Left hindlimb (tissue), 1 donor: ENCODE measurements around the gene EIF2AK2.
"Not testable (repeated sequence)": the region's sequence is repeated elsewhere in the genome, so short reads cannot be mapped to it uniquely, and the experiment has no call there.

Source experiments
- DNase-seq: peaks from one replicate; pipeline ENCODE4 v3.0.0-alpha.2; 2018

Gene EIF2AK2

DNA sequence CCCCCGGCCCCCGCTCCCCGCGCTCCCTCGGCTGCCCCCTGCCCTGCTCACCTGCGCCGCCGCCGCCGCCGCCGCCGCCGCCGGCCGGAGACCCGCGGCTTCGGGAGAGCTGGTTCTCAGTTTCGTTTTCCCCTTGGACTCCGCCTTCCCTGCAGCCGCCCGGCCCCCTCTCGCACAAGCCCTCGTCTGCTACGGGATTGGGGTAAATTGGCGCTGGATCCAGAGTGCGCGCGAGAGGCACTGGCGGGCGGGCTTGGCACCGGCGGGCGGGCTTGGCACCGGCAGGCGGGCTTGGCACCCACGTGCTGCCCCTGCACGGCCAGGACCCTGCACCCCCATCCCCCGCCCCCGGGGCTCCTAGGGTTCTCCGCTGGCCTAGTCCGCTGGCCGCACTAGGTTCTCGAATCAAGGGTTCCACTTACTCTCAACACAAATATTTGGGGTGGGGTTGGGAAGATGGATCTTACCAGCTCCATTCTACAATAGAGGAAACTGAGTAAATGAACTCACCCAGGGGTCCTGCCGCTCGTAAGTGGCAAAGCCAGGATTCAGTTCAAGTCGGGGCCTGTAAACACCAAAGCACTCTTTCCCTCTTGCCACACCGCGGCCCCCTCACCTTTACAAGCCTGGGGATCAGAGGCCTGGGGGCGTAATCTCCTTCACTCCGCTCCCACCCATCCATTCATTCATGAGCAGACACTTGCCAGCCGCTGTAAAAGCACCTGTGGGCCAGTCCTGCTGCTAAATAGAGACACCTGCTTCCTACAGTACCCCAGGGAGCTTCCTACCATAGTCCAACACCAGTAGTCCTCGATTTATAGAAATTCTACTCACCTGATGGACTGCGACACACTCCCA lies at the start of gene EIF2AK2:
EIF2AK2 (minus strand) TSS at position 124 of the 858 bp plus-strand sequence. CDS start 9,174 bp downstream, outside the sequence.
- peak; percentile 92 for DNase-seq

DNA sequence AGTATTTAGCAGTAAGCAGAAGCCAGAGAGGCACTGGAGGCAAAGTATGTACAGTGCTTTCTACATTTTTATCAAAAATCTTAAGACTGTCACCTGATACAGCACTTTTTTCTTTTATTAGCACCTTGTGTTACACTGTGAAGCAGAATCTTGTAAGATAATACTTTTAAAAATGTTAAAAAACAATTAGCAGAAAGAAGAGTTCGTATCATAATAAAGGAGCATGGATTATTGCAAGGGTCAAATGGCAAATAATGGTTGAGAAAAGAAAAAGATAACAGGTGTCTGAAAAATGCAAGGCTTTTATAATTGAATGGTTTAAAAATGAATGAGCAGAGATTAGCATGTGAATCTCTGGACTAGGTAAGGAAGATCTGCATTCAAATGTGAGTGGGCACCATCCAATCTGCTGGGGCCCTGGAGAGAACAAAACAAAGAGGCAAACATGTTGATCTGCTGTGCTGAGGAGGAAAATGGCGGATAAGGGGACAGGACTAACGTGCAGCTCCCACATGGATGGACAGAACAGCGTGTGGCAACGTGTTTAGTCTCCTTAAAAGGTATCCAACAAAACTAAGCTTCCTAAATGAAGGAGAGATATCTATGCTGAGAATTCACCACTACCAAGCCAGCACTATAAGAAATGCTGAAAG lies 49.0 kb upstream of the EIF2AK2 start:
- DNase-seq, result no peak

DNA sequence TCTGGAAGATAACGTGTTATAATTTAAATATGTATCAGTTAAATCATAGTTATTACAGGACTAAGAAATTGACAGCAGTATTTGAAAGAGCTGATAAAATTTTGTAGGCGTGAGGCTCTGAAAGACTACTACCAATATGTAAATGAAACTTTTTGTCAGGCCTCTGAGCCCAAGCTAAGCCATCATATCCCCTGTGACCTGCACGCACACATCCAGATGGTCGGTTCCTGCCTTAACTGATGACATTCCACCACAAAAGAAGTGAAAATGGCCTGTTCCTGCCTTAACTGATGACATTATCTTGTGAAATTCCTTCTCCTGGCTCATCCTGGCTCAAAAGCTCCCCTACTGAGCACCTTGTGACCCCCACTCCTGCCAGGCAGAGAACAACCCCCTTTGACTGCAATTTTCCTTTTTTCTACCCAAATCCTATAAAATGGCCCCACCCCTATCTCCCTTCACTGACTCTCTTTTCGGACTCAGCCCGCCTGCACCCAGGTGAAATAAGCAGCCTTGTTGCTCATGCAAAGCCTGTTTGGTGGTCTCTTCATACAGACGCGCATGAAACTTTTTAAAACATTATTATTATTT lies 48.4 kb upstream of the EIF2AK2 start:
- not testable (repeated sequence) for DNase-seq

DNA sequence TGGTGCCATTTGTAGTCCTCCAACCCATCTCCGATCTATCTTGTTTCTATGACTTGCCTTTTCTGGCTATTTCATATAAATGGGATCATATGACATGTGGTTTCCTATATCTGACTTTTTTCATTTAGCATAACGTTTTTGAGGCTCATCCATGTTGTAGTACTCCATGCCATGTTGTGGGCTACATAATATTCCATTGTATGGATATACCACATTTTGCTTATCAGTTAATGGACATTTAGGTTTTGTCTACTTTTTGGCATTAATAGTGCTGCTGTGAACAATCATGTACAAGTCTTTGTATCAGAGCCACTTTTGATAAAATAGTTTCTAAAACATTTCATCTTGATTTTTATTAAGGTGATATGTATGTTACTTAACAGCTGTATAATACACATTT lies 46.9 kb upstream of the EIF2AK2 start:
- DNase-seq, result no peak

DNA sequence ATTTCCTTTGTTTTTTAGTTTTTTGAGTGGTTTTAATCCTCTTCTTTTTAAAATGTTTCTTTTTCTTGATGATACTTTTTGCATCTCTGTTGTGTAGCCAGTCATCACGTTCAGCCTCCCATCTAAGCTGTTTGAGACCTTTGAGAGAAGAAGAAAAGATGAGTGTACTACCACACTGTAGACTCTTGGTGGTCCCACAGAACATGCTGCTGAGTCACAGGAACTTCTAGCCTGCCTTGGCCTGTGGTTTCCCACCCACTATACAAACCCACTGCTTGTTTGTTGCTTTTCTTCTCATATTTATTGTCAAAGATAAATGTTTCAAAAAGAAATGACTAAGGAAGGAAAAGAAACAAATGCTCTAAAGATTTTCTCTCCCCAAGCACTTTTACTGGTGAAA lies 45.0 kb upstream of the EIF2AK2 start:
- no peak for DNase-seq

DNA sequence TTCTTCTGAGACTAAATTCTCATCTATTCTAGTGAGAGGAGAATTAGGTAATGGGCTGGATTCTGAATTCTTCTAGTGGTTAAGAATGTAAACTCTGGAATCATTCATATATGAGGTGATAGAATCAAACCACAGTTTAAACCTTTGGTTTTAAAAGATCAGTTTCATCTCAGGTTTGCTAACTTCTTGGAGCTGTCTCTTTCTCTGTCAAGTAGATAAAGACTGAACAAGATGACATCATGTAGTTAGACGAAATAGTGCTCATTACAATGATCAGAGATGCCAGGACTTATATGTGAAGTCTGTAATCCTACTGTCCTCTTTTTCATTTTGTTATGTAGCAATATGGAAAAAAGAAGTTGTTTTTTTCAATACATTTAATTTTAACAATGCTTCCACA lies 44.4 kb upstream of the EIF2AK2 start:
- DNase-seq, result no peak

DNA sequence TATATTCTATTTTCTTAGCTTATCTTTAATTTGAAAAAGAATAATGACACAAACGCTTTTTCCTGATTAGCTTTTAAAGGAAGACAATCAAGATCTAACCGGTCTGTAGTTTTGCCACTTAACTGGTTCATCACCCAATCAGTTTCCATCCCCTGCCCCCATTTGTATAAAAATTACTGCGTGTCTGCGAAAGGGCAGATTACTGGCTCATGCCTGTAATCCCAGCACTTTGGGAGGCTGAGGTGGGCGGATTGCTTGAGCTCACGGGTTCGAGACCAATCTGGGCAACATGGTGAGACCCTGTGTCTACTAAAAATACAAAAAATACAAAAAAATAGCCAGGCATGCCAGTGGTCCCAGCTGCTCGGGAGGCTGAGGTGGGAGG lies 41.9 kb upstream of the EIF2AK2 start:
- no peak for DNase-seq

DNA sequence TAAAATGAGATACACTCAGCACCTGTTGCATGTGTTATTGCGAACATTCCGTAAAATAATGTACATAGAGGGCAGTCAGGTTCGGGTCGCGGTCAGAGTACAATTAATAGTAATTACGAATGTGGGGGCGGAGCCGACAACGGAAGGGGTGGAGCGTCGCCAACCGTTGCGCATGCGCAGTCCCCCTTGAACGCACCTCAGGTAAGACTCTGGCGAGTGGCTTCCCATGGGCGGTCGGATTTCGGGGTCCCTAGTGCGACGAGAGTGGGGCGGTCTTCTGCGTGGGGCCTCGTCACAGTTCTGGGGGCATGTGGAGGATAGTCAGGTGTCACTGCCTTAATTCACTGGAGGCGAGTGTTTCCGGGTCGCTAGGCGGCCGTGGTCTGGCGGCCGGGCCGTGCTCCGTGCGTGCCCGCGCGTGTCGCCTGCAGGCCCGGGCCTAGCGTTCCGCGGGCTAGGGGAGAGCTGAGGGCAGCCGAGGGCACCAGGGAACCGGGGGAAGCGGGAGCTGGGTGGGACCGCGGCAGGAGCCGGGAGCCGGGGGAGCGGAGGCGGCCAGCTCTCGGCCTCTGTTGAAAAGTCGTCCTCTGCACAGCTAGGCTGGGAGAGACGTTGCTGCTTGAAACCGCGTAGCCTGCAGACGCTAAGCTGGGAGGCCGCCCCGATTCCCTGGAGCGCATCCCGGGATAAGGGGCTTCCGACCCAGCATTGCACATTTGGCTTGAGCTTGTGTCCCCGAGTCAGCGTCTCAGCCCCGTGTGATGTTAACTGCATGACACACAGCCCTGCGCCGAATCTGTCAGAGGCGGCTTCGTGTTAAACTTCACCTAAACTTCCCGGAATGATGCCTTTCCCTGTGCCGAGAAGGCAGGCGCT lies 39.8 kb upstream of the EIF2AK2 start, which contains the start of gene CEBPZOS:
CEBPZOS (plus strand) TSS at position 177 of the 876 bp plus-strand sequence. CDS start 3,209 bp downstream, outside the sequence.
- peak; percentile 88 for DNase-seq

DNA sequence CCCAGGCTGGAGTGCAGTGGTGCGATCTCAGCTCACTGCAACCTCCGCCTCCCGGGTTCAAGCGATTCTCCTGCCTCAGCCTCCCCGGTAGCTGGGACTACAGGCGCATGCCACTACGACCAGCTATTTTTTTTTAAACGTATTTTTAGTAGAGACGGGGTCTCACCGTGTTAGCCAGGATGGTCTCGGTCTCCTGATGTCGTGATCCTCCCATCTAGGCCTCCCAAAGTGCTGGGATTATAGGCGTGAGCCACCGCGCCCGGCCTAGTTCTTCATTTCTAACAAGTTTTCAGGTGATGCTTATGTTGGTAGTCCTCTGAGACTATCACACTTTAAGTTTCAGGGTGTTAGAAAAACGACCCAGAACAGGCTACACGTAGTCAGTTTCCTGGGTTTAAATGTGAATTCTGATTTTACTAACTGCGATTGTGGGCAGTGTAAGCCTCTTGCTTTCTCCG lies 39.1 kb upstream of the EIF2AK2 start:
- not testable (repeated sequence) for DNase-seq

DNA sequence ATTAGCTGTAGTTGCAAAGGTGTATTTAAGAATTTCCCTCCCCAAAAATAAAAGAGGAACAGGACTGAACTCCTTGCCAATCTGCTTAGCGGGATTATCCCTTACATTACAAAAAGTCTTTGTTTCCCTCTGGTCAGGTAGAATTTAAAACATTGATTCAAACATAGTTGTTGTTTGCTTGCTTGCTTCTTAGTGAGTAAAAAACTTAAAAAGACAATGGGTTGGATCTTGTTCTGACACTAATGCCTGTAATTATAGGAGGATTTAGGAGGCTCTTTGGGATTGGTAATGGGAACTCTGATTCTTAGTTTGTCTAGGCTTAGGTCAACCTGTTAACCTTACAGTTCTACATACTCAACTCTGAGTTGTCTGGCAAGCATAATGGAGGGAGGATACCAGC lies 35.8 kb upstream of the EIF2AK2 start:
- no peak for DNase-seq

DNA sequence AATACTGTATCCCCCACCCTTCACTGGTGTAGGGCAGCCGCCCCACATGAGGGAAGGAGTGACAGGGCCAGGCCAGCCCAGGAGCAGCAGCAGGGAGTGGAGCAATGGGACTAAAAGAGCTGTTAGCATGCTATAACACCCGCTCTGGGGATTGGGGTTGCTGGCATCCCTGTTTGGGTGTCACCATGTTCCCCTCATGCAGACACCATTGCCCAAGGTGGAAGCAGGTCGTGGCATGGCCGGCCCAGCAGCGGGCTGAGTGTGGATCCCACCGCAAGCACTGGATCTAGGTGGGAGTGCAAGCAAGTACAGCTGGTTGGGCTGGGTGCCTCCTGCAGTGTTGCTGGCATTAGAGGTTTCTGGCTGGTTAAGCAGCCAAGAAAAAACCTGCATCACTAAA lies 35.0 kb upstream of the EIF2AK2 start:
- no peak for DNase-seq

DNA sequence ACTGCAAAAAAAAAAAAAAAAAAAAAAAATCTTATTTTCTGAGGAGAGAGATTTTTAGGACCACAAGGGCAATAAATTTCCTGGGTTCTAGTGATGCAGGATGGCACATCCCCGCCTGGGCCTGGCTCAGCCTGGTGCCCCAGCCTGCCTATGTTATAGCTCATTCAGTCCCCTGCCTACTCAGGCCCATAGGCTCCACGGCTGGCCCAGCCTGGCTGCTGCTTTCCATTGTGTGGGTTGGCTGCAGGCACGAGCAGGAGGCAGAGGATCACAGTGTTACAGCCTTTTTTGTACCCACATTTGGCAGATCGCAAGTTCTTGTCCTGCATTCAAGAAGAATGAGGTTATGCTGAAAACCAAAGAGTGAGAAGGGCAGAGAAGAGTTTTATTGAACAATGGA lies 34.5 kb upstream of the EIF2AK2 start:
- DNase-seq, result no peak

DNA sequence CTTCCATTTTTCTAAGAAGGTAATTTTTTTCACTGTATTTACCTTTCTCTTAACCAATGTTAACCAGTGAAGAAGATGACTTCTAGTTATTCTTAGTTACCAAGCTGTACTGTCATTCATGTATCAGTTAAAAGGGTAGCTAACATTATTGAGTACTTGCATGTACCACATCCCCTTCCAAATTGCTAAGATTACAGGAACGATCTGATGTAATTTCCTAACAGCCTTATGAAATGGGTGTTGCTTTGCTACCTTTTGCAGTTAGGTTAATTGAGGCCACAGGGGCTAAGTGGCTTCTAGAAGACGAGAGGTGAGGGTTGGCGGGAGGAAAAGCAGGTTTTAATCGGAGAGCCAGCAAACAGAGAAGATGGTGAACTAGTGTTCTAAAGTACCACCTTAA lies 33.5 kb upstream of the EIF2AK2 start:
- DNase-seq, result no peak

DNA sequence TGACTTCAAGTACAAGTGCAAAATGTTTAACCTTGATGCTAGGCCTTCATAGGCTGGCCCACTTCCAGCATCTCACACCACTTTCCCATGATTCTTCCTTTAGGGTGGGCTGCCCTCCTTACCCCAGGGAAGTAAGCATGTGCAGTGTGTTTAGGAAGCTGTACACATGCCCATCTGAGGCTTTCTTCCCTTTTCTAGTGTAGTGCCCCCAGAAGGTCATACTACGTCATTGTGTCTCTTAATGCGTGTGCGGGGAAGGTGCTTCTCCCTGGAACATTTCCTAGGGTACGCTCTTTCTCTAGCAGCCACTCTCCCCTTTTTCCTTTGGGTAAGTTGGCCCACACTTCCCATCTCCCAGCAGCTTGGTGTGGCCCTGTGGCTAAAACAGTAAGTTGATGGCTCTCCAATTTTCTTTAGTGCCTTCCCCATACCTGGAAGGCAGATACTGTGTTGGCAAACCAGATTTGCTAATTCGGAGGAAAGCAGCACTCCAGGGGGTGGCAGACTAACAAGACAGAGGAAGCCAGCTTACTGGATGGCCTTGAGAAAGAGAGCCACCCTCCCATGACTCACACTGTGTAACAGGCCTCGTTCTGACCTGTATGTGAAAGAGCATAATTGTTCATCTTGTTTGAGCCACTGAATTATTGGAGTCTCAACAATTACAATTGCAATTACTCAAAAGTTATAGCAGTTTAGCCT lies 32.8 kb upstream of the EIF2AK2 start:
- DNase-seq, result no peak

DNA sequence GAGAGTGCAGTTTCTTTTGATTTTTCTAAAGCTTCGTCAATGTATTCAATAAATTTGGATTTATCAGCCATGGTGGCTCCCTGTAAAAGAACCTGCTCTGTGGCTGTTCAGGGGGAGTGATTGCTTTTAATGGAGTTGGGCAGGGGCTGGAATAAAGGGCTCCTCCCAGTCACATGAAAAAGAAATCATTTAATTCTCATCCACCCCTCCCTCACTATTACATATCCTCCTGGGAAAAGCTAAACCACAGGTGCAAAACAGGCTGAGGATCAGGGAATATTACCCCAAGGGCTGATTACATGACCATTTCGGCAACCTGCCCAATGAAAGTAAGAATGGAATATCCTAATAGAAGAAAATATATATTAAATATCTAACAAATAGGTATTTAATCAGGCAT lies 31.8 kb upstream of the EIF2AK2 start, which contains the start of gene SULT6B1:
SULT6B1 (minus strand) TSS at position 101 of the 400 bp plus-strand sequence; CDS start at position 71, 30 bp downstream.
- no peak for DNase-seq

DNA sequence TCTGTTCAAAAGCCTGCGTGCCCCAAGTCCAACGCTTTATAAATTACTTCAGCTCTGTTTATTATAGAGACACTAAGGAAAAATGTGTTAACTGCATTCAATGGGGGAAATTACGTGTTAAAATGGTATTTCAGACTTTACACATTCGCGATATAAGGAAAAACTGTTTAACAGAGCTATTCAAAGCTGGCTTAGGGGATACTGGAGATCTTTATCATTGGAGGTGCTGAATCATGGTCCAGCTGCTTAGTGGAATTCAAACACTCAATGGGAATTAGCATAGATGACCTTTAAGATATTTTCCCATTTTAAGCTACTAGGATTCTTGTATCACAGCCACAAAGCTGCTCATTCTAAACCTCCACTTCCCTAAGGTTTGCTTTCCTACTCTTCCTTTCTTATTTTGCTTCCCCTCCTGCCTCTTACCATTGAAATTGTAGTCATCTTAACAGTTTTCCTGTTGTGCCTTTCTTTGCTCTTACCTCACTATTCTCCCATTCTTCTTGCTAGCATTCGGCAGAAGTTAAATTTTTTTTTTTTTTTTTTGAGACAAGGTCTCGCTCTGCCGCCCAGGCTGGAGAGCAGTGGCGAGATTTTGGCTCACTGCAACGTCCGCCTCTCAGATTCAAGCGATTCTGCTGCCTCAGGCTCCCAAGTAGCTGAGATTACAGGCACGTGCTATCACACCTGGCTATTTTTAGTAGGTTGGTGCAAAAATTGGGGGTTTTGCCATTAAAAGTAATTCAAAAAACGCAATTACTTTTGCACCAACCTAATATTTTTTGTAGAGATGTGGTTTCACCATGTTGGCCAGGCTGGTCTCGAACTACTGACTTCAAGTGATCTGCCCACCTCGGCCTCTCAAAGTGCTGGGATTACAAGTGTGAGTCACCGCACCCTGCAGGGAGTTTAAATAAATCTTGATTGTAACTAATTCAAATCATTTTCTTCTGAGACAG lies 25.2 kb upstream of the EIF2AK2 start:
- no peak for DNase-seq

DNA sequence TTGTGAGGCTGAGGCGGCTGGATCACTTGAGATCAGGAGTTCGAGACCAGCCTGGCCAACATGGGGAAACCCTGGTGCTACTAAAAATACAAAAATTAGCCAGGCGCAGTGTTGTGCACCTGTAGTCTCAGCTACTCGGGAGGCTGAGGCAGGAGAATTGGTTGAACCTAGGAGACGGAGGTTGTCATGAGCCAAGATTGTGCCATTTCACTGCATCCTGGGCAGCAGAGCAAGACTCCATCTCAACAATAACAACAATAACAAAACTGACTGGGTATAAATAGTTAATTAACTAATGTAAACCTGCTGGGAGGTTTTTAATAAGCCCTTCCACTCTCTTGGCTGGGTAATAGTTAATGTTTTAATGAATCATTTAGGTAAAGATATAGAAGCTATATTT lies 23.9 kb upstream of the EIF2AK2 start:
- no peak for DNase-seq

DNA sequence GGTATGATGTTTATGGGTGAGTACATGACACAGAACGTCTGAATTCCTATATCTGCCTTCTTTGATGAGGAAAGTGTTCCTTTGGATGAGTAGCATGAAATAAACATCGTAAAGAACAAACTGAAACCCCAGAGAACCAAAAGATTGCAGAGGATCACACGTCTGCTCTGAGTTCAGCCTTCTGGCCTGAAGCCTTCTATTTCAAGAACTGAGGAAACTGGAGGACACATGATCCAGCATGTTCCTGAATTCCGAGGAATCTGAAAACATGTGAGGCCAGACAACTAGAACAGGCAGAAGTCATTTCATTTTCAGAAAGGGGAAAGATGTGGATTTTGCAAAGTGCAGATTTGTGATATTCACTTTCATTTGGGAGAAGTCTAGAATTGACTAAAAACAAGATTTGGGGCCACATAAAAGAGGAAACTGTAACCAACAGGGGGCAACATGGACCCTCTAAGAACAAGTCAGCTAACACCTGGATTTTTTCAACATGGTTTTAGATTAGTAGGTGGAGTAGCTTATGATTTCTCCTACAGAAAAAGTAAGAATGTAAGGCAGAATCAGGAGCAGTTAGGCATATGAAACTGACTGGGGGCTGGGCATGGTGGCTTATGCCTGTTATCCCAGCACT lies 23.3 kb upstream of the EIF2AK2 start:
- DNase-seq, result no peak

DNA sequence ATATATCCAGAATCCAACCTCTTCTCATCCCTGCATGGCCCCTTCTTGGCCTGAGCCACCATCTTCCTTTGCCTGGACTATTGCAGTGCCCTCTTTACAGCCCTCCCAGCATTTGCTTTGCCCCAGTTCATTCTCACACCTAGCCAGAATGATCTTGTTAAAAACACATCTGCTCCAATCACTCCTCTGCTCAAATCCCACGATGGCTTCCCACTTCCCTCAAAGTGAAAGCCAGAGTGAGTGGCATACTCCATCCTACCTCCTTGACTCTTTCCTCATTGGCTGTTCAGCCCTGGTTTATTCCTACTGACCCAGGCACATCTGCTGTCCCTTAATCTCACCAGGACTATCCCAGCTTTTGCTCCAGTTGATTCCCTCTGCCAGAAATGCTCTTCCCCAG lies 17.0 kb upstream of the EIF2AK2 start:
- no peak for DNase-seq

DNA sequence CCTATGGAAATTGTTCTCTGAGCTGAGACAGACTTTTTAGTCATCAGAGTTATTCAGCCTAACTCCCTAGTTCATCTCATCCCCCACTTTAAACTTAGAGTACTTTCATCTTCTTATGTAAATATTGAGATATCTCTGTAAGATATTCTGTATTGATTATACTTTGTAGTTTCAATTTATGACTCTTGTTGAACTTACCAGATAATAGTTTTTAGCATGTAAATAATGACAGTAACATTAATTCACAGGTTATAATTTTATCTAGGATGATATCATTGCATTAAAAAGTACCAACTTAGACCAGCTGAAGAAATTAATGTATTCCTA lies 14.8 kb upstream of the EIF2AK2 start:
- no peak for DNase-seq
